UCSD-AML1 (cell line): ENCODE results near the gene DENND2A.
"Not testable (repeated sequence)": the region's sequence is repeated elsewhere in the genome, so short reads cannot be mapped to it uniquely, and the experiment has no call there.

Source experiments
- DNase-seq: peaks from one replicate; lab custom pipeline; 2025; ENCODE audit not compliant: unreplicated experiment; lab: John Stamatoyannopoulos, UW

Gene DENND2A

DNA sequence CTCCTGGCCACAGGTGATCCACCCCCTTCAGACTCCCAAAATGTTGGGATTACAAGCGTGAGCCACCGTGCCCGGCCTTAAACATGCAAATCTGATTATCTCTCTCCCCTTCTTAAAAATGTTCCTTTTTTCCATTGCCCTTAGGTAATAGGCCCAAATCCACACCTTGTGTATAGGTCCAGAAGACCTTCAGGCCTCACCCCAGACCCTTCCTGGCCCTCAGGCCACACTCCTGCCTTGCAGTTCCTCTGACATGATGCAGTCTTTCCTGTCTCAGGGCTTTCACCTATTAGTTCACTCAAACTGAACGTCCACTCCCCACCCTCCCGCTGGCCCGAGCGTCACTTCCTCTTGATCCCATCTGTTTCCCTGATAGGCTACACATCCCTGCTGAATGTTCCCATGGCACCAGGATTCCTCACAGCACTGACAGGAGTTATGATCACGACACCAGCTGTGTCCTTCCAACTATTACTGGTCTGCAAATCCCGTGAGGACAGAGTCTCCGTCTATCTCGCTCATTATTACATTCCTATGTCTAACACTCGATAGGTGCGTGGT lies 46.4 kb downstream of the DENND2A start:
- DNase-seq, result no peak

GRCh38 chr7:140593672-140593982 lies 47.0 kb downstream of the DENND2A start:
- no peak for DNase-seq

GRCh38 chr7:140592964-140593671 lies 47.5 kb downstream of the DENND2A start:
- DNase-seq, result no peak

- DNase-seq, result no peak
Measured at GRCh38 chr7:140591180-140591902, 49.3 kb downstream of the DENND2A start.

GRCh38 chr7:140587243-140587642 lies 53.4 kb downstream of the DENND2A start:
- no peak for DNase-seq

GRCh38 chr7:140586516-140586915 lies 54.1 kb downstream of the DENND2A start:
- no peak for DNase-seq

- DNase-seq, result no peak
Measured at GRCh38 chr7:140585333-140585732, 55.3 kb downstream of the DENND2A start.

GRCh38 chr7:140584195-140584851 lies 56.3 kb downstream of the DENND2A start:
- DNase-seq, result no peak

- no peak for DNase-seq
Measured at GRCh38 chr7:140581411-140581810, 59.2 kb downstream of the DENND2A start.

DNA sequence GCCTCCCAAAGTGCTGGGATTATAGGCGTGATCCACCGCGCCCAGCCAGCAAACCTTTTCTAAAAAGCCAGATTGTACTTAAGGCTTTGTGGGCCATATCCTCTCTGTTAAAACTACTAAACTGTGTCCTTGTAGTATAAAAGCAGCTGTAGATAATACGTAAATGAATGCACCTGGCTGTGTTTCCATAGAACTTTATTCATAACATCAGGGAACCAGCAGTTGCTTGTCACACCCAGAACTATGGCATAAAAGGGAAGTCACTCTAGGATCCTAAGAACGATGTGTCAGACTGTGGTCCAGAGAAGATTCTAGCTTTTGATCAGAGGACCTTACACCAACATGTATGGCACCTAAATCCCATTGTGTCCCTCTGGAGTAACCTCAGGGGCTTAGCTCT lies 63.0 kb downstream of the DENND2A start:
- DNase-seq, result no peak

- DNase-seq, result no peak
Measured at GRCh38 chr7:140576589-140576988, 64.0 kb downstream of the DENND2A start.

GRCh38 chr7:140571538-140572122 lies 69.0 kb downstream of the DENND2A start:
- DNase-seq, result no peak

DNA sequence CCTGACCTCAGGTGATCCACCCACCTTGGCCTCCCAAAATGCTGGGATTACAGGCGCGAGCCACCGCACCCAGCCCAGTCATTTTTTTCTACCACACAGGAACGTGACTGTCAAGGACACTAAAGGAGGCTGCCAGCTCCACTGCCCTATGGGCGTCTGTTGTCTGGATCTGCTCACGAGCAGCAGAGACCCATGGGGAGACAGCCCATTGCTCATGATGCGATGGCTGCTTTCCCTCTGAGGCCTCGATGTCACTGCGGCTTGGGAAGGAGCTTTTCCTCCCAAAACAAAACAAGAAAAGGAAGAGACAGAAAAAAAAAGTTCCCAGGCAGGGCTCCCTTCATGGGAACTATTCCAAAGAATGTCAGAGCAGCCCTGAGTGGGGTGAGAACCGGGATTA lies 70.5 kb downstream of the DENND2A start:
- DNase-seq, result no peak

GRCh38 chr7:140568021-140568813 lies 72.4 kb downstream of the DENND2A start:
- no peak for DNase-seq

GRCh38 chr7:140566186-140566585 lies 74.4 kb downstream of the DENND2A start:
- DNase-seq, result not testable (repeated sequence)

DNA sequence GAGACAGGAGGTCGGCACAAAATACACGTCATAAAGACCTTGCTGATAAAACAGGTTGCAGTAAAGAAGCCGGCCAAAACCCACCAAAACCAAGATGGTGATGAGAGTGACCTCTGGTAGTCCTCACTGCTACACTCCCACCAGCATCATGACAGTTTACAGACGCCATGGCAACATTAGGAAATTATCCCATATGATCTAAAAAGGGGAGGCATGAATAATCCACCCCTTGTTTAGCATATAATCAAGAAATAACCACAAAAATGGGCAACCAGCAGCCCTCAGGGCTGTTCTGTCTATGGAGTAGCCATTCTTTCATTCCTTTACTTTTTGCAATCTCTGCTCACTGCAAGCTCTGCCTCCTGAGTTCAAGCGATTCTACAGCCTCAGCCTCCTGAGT lies 74.9 kb downstream of the DENND2A start:
- not testable (repeated sequence) for DNase-seq

DNA sequence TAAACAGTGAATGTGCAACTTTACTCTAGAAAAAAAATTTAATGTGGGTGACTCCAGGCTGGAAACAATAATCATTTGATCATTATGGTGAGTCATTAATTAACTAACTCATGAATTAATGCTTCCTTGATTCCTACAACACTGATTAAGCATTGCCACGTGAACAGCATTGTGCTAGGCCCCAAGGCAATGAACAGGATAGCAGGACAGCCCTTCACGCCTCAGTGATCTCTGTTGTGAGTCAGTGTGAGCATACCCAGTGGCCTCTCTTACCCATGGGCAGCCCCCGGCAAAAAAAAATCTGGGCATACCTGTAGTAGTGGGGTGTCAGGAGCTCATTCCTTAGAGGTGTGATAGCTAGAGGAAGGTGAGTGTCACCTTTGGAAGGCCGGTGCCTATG lies 76.0 kb downstream of the DENND2A start:
- no peak for DNase-seq

DNA sequence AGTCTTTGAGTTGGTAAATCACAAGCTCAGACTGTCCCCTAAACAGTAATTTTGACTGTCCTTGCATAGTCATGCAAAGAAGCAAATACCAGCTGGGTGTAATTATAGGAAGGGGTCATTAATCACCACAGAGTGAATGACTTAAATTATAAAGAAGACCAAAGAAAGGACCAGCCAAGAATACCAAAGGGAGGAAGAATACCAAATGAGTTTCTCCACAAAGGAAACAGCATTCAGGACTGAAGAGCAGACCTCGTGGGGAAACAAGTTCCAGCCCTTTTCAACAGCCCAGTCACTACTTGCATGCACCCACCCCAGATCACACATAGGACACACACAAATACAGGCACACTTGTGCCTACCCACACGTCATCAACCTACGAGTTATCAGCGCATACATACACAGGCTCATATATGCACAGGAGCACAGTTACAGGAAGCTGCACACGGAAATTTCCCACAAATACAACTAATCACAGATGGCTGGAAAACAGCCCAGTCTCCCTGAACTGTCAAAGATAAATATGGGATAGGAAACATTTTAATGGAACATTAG lies 77.6 kb downstream of the DENND2A start:
- no peak for DNase-seq

DNA sequence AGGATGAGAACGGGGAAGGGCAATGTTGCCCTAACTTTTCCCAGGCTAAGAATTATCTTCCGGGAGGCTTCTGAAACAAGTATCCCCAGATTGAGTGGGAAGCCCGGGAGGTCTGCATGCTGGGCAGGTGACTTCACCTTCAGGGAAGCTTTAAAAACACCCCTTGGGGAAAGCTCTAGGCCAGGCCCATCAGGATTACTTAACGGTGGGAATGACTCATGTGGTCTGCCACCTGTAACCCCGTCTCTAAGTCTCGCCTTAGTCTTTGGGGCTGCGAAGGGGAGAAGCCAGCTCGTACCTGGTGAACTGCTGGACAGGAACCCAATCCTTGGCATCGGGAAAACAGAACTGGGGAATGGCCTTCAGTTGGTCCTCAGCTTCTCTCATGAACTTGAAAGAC lies 81.2 kb downstream of the DENND2A start:
- DNase-seq, result no peak

GRCh38 chr7:140557809-140558518 lies 82.6 kb downstream of the DENND2A start:
- no peak for DNase-seq
